Non-pigmented ciliary epithelial cell (primary cell): ENCODE results near the gene SEMA3E.
"Not testable (repeated sequence)": the region's sequence is repeated elsewhere in the genome, so short reads cannot be mapped to it uniquely, and the experiment has no call there.

Experiments
- DNase-seq: peaks from one replicate; pipeline ENCODE4 v3.0.0-alpha.2; 2010; ENCODE audit warnings: low read depth

The SEMA3E gene

DNA sequence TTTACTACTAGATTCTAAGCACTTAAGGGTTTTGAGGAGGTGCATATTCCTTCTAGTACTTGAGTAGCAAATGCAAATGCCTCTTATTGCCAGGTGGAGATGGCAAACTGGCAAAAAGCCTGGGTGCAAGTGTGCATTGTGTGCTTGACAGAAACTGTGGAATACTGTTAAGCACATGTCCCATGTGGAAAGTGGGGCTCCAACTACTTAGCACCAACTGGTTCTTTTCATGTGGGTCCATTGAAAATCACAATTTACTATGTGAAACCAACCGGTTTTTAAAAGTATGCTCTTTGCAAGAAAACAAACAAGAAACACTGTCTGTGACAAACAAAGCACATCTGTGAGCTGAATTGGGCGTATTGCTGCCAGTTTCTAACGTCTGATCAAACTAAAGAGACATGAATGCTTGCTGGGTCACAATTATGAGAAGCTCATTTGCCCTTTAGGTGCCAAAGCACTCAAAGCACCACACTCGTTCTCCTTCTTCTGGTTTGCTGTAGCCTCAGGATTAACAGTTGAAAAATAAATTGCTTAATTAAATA is 197.4 kb downstream of the SEMA3E start:
- DNase-seq, result no peak

GRCh38 chr7:83449781-83450180 is 199.2 kb downstream of the SEMA3E start:
- DNase-seq, result no peak

GRCh38 chr7:83447681-83448080 is 201.3 kb downstream of the SEMA3E start:
- DNase-seq, result no peak

DNA sequence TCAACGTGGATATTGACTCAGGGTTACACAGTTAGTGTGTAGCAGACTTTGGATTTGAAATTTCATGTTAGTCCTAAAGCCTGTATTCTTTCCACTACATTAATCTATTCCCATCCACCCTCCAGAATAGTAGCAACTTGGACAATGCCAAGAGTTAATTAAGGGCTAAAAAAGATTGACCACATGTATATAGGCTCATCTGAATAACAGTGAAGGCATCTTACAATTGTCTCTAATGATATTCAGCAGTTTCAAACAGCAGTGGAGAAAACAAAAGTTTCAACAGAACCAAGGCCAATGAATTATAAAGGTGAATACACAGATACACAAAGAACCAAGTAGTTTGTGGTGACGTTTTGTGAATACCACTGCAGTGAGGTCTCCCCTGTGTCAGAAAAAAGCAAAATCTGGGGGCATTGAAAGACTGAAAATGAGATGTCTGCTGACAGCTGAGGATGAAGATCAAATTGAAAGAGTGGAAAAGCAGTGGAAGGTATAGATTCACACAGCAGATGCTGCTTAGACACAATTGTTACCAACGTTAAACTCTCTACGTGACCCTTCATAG is 202.8 kb downstream of the SEMA3E start:
- DNase-seq, result no peak

GRCh38 chr7:83442911-83443310 is 206.0 kb downstream of the SEMA3E start:
- no peak for DNase-seq

DNA sequence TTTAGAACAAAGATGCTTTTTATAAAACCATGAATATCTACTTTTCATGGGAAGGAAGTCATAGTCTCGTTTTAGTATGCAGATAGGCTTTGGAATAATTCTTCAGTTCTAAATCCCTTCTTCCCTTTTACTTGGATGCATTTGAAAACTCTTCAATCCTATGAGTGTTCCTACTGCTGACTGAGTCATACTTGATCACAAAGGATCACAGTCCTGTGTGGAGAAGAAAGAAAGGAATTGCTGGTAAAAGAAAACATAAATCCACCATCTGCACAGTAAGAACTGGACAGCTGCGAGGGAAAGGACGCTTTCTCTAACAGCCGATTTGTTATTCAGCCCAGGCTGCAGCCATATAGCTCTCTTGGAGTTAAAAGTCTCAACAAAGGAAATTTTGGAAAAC is 209.9 kb downstream of the SEMA3E start:
- DNase-seq, result no peak

- DNase-seq, result not testable (repeated sequence)
Measured at GRCh38 chr7:83430289-83430688, 218.7 kb downstream of the SEMA3E start.

DNA sequence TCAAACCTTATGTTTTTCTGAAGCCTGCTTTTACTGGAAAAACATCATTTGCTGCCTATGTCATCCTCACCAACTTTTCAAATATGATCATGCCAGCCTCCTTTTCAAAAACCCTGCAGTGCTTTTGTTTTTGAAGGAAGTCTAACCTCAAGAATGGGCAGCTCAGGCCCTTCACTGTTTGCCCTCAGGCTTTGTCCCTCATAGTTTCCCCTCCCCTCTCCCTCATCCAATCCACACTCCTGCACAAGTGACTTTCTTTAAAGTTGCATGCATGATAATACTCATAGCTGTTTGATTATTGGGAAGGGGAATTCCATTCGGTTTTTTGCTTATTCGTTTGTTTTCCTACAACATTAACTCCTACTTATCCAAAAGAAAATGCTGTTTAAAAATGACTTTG is 219.4 kb downstream of the SEMA3E start:
- DNase-seq, result no peak

GRCh38 chr7:83427884-83428283 is 221.1 kb downstream of the SEMA3E start:
- DNase-seq, result no peak

DNA sequence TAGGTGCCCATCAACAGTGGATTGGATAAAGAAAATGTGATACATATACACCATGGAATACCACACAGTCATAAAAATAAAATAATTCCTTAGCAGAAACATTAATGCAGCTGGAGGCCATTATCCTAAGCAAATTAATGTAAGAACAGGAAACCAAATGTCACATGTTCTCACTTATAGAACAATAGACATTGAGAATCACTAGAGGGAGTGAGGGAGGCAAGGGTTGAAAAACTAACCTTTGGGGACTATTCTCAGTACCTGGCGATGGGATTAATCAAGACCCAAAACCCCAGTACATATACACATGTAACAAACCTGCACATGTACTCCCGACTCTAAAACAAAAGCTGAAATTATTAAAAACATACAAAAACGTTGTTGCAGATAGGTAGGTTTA is 222.6 kb downstream of the SEMA3E start:
- no peak for DNase-seq

GRCh38 chr7:83419013-83419412 is 229.9 kb downstream of the SEMA3E start:
- no peak for DNase-seq

GRCh38 chr7:83415840-83416239 is 233.1 kb downstream of the SEMA3E start:
- DNase-seq, result no peak

DNA sequence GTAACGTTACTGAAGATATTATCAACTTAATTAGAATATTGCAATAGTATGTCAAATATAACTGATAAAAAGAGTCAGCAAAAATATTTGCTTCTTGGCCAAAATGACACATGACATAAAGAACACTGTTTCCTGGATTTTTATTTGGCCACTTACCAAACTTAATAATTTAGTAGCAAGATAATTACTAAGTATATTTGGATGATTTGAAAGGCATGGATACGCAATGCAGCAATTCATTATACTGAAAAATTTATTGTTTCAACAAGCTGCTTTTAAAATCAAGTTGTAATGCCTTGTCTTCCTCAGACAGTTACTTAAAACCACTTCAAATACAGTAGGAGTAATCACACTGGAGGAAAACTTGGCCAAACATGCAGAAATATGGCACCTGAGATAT is 234.0 kb downstream of the SEMA3E start:
- DNase-seq, result no peak

DNA sequence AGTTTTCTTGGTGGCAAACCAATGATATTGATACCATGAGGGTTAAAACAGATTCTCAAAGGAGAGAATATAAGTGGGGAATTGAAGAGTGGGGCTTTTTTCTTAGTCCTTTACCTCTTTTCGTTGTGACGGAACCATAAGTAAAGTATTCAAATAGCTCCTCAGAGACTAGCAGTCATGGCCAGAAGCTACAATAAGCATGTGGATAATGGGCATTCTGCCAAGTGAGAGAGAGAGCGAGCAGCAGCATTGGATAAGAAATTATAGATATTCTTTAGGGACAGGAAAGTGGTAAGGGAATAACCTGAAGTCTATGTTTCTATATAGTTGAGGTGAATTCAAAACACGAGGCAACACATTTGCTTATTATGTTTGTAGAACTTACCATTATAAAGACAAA is 235.1 kb downstream of the SEMA3E start:
- DNase-seq, result no peak

GRCh38 chr7:83413424-83413823 is 235.5 kb downstream of the SEMA3E start:
- DNase-seq, result no peak

GRCh38 chr7:83410989-83411591 is 237.8 kb downstream of the SEMA3E start:
- no peak for DNase-seq

DNA sequence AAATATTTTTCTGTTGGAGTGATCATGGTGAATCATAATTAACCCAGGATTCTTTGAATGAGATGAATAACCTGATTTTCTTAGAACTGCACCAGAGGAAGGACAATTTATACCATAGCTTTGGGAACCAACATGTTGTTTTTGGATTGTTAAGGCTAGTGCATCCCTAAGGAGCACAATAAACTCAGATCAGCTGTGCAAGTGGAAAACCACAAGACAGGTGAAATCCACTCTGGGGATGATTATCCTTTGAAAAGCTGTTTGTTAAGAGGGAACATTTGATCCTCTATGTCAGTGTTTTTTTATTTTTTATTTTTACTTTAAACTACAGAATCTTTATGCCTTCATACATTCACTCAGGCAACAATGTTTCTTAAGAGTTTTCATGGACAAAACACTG is 254.2 kb downstream of the SEMA3E start:
- no peak for DNase-seq

DNA sequence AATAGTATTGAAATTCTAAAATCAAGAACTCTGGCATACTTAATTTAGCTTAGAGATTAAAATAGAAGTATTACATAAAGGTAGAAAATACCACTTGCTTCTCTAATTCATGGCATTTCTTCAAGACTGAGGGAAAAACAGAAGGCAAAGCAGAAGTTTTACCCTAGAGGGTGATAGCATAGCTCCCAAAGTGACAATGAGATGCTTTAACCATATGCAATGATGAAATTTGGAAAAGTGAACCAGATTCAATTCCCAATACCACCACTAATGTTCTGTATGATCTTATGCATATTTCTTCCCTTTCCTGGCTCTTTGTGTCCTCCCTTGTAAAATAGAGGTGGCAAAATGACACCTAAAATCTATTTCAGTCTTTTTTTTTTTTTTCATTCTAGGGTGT is 260.5 kb downstream of the SEMA3E start:
- DNase-seq, result no peak

DNA sequence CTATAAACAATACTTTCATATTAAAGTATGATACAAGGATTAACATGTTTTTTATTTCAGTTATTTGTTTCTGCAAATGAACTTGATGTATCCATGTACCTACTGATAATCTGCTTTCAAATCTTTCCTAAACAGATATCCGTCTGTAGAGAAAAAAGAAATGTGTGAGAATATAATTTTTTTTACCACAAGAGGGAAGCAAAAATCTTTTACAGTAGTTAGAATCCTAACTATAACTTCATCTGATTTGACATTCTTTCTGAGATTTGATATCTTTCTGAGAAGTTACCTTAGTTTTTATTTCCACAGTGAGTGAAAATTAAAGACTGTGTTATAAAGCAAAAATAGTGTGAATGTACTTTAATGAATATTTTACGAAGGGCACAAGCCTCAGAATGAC is 282.3 kb downstream of the SEMA3E start:
- DNase-seq, result no peak

DNA sequence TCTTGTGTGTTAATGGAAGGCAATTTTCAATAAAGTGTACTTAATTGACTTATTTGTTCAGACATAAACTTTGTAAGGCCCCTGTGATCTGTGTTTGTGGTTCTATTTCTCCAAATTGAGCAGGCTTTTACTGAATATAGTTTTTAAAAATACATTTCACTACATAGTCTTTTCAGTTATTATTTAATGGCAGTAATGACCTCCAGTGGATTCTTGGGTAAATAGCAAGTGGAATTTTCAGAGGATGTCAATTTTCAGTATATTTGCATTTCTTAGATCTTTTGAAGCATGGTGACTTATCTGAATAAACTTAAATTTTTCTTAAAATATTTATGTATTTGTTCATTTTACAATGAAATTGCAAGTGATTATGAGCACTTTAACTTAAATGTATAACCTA is 283.2 kb downstream of the SEMA3E start:
- no peak for DNase-seq

DNA sequence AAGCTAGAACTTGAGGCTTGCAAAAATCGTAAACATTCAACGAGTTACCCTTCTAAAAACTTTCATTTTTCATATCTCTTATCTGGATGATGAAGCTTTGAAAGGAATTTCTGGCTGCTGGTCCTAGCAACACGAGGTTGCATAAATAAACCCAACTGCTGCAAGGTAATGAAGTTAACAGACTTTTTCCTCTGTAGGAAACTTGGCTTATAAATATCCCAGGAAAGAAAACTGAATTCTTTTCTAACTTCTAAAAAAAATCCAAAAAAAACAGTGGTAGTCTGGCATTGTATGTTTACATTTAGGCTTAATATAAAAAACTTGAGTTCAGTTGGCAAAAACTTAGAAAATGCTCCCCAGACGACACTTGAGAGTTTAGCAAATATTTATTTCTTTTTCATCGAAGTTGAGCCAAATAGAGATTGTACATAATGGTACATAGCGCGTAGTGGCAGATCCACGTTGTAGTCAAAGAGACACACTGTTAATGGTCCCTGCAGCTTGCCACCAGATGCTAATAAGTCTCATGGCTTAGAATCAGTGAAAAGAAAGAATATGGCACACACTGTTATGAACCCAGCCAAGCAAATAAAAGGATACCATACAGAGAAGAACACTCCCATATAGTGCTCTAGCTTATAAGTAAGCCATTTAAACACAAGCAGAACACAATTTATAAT is 285.9 kb downstream of the SEMA3E start:
- DNase-seq, result no peak

DNA sequence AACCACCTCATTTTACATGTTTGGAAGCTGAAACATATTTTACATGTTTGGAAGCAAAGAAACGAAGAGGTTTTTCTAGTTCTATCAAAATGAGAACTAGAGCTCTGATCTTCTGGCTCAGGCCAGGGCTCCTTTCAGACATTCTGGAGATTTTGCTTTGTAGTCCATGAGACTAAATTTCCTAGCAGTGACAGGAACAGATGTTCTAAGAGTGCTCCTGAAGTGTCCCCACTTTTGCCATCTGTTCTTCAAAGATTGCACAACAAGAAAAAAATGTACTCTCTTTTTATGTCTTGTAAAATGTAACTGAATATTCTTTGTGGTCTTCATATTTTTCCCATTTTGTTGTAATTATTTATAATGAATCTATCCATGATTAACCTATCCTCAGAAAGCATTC is 289.8 kb downstream of the SEMA3E start:
- DNase-seq, result no peak

GRCh38 chr7:83355143-83355542 is 293.8 kb downstream of the SEMA3E start:
- no peak for DNase-seq
